SK-N-SH (cell line): ENCODE data around the gene KLHL26. TPM values are rescaled to one million over a fixed set of nuclear protein-coding genes. Genes with fewer than 3 reads are reported as not detected.
A peak's percentile ranks its signal among the peaks of the same experiment; 100 is the strongest.

ENCODE experiments used
- CTCF ChIA-PET: fragments of 300-600, 350-600 bp; formaldehyde crosslinking; extraction: SDS; loops from one replicate; lab custom pipeline; 2021; lab: Yijun Ruan, JAX
- POLR2A ChIA-PET: fragments of 350-600 bp; sonication (Branson Sonifier 250); formaldehyde crosslinking; extraction: SDS; loops from one replicate; lab custom pipeline; 2020; ENCODE audit warnings: antibody characterized with exemption, inconsistent platforms; lab: Yijun Ruan, JAX
- DNase-seq: peaks from one replicate; pipeline ENCODE4 v3.0.0; 2012
- H2AFZ ChIP-seq: fragments of 200-600 bp; sonication (generic); 2 replicates; pipeline ENCODE4 v1.8.1; 2016; ENCODE audit warnings: antibody characterized with exemption, mild to moderate bottlenecking, low read depth
- H3F3A ChIP-seq: fragments of 200-600 bp; sonication (generic); replicated peaks from 2 replicates; pipeline ENCODE3; 2016; ENCODE audit warnings: antibody characterized with exemption, mild to moderate bottlenecking; ENCODE audit not compliant: insufficient read depth
- H3K27ac ChIP-seq, 2 experiments: fragments of 200-500 bp in 1 of 2; fragments of 200-600 bp in 1 of 2; sonication (Bioruptor generic) in 1 of 2; sonication (generic), shearing (Covaris generic) in 1 of 2; 2 replicates each; pipeline versions ENCODE4 v1.5.1 to v1.6.1; 2014 to 2016; ENCODE audit warnings: low read depth in 2 of 2, inconsistent platforms in 1 of 2, low read length in 1 of 2, mild to moderate bottlenecking in 1 of 2, mixed read lengths in 1 of 2
- H3K27me3 ChIP-seq: fragments of 200-600 bp; sonication (generic), shearing (Covaris generic); 2 replicates; pipeline ENCODE4 v1.6.1; 2016; ENCODE audit warnings: mixed run types; ENCODE audit not compliant: insufficient read depth
- H3K36me3 ChIP-seq, 2 experiments: fragments of 200-500 bp in 1 of 2; fragments of 200-600 bp in 1 of 2; sonication (Bioruptor generic) in 1 of 2; sonication (generic) in 1 of 2; replicated peaks in 1 of 2; 2 replicates each; pipeline versions ENCODE3 to v1.5.1; 2014 to 2016; ENCODE audit warnings: low read length in 1 of 2, mild to moderate bottlenecking in 1 of 2; ENCODE audit not compliant: insufficient read depth in 2 of 2, control insufficient read depth in 1 of 2
- H3K4me1 ChIP-seq, 2 experiments: fragments of 200-500 bp in 1 of 2; fragments of 200-600 bp in 1 of 2; sonication (Bioruptor generic) in 1 of 2; sonication (generic), shearing (Covaris generic) in 1 of 2; 2 replicates each; pipeline versions ENCODE4 v1.5.1 to v1.6.1; 2014 to 2016; ENCODE audit warnings: low read depth in 1 of 2, low read length in 1 of 2, mixed run types in 1 of 2; ENCODE audit not compliant: insufficient read depth in 2 of 2, control insufficient read depth in 1 of 2
- H3K4me2 ChIP-seq: fragments of 200-600 bp; sonication (generic), shearing (Covaris generic); 2 replicates; pipeline ENCODE4 v1.6.1; 2017; ENCODE audit warnings: mixed run types
- H3K4me3 ChIP-seq, 2 experiments: fragments of 200-500 bp in 1 of 2; fragments of 200-600 bp in 1 of 2; sonication (Bioruptor generic) in 1 of 2; sonication (generic), shearing (Covaris generic) in 1 of 2; 2 replicates each; pipeline versions ENCODE4 v1.5.1 to v1.8.1; 2014 to 2016; ENCODE audit warnings: low read depth in 2 of 2, inconsistent platforms in 1 of 2, low read length in 1 of 2, mild to moderate bottlenecking in 1 of 2, mixed read lengths in 1 of 2, moderate library complexity in 1 of 2
- H3K79me2 ChIP-seq: fragments of 200-600 bp; sonication (generic); 2 replicates; pipeline ENCODE4 v1.8.1; 2017; ENCODE audit warnings: mild to moderate bottlenecking; ENCODE audit not compliant: insufficient read depth
- H3K9ac ChIP-seq: fragments of 200-600 bp; sonication (generic); 2 replicates; pipeline ENCODE4 v1.6.1; 2017; ENCODE audit warnings: mixed run types
- H3K9me2 ChIP-seq: fragments of 200-600 bp; sonication (generic); 2 replicates; pipeline ENCODE4 v1.6.1; 2017; ENCODE audit warnings: mixed run types
- H3K9me3 ChIP-seq: fragments of 200-600 bp; sonication (generic); 2 replicates; pipeline ENCODE4 v1.6.1; 2017; ENCODE audit warnings: mixed run types, mild to moderate bottlenecking, moderate library complexity
- H4K20me1 ChIP-seq: fragments of 200-600 bp; sonication (generic); 2 replicates; pipeline ENCODE4 v1.6.1; 2017; ENCODE audit warnings: mild to moderate bottlenecking, mixed run types; ENCODE audit not compliant: insufficient read depth
- CHD2 ChIP-seq: fragments of 150-350 bp; IDR thresholded peaks from 2 replicates; pipeline ENCODE4 v1.6.1; 2018; ENCODE audit warnings: low read length; ENCODE audit not compliant: partially characterized antibody
- FOSL2 ChIP-seq: IDR thresholded peaks from 2 replicates; pipeline ENCODE4 v1.4.0; 2012; ENCODE audit warnings: low read depth, mild to moderate bottlenecking, moderate library complexity, borderline replicate concordance
- GABPA ChIP-seq: IDR thresholded peaks from 2 replicates; pipeline ENCODE4 v1.4.0; 2012; ENCODE audit warnings: low read depth, mild to moderate bottlenecking
- IRF3 ChIP-seq: fragments of 150-350 bp; IDR thresholded peaks from 2 replicates; pipeline ENCODE4 v1.6.1; 2016; ENCODE audit warnings: mild to moderate bottlenecking, low read depth, low read length
- JUND ChIP-seq: IDR thresholded peaks from 2 replicates; pipeline ENCODE4 v1.4.0; 2012
- MXI1 ChIP-seq: IDR thresholded peaks from 2 replicates; pipeline ENCODE4 v1.6.1; 2012; ENCODE audit warnings: mild to moderate bottlenecking, low read depth, low read length, improper control_type of control experiment
- NFIC ChIP-seq: IDR thresholded peaks from 2 replicates; pipeline ENCODE4 v1.4.0; 2012; ENCODE audit warnings: borderline replicate concordance
- RAD21 ChIP-seq: IDR thresholded peaks from 2 replicates; pipeline ENCODE4 v1.6.1; 2012; ENCODE audit warnings: mild to moderate bottlenecking, low read length
- RCOR1 ChIP-seq: fragments of 150-350 bp; IDR thresholded peaks from 2 replicates; pipeline ENCODE4 v1.6.1; 2017; ENCODE audit warnings: antibody characterized with exemption, low read length
- SMC3 ChIP-seq: IDR thresholded peaks from 2 replicates; pipeline ENCODE4 v1.6.1; 2012; ENCODE audit warnings: low read depth, low read length, improper control_type of control experiment
- TCF12 ChIP-seq: IDR thresholded peaks from 2 replicates; pipeline ENCODE4 v1.4.0; 2012
- WGBS: methylation state at CpG from one replicate; pipeline ENCODE4 v1.1.6; 2017; ENCODE audit warnings: low lambda C conversion rate; 5-methylcytosine and 5-hydroxymethylcytosine counted together
- polyA plus RNA-seq, 3 experiments: library from polyadenylated mRNA; depleted of rRNA; stranded (reverse); fragments of >200 nt; gene quantifications; 2 replicates each; pipeline ENCODE4 v1.2.3, GENCODE V29; 2012
- TF ChIP-seq, protein P1 (sequence below): IDR thresholded peaks from 2 replicates; pipeline ENCODE4 v1.6.1; 2012; ENCODE audit warnings: mild to moderate bottlenecking, low read depth, low read length, moderate library complexity
- TF ChIP-seq, protein P2 (sequence below): IDR thresholded peaks from 2 replicates; pipeline ENCODE4 v1.4.0; 2012; ENCODE audit warnings: low read depth, borderline replicate concordance
- TF ChIP-seq, protein P3 (sequence below): IDR thresholded peaks from 2 replicates; pipeline ENCODE4; 2012
- TF ChIP-seq, protein P4 (sequence below): IDR thresholded peaks from 2 replicates; pipeline ENCODE4 v1.4.0; 2012; ENCODE audit warnings: low read depth

Gene KLHL26
- polyA plus RNA-seq, 1 of the 3 experiments (the other 2 are of a cell fraction): 4.6 TPM

DNA sequence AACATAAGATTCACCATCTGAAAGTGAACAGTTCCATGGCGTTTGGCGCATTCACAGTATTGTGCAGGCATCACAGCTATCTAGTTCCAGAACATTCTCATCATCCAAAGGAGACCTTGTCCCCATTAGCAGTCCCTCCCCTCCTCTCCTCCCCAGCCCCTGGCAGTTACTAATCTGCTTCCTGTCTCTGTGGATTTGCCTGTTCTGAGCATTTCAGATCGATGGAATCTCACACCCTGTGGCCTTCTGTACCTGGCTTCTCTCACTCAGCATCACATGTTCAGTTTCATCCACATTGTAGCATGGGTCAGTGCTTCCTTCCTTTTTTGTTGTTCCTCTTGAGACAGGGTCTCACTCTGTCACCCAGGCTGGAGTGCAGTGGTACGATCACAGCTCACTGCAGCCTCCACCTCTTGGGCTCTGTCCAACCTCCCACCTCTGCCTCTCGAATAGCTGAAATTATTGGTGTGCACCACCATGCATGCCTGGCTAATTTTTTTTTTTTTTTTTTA, 81.2 kb downstream of the KLHL26 start:
- no peak overlapping the region for H3K9ac ChIP-seq
- H3F3A ChIP-seq: no peaks in the 10 kb centered on the region
- H3K9me3 ChIP-seq: no peaks in the 10 kb centered on the region
- H3K4me2 ChIP-seq: no peak overlapping the region
- TF ChIP-seq CHD2: peak; percentile 23
- TF ChIP-seq, protein P1, sequence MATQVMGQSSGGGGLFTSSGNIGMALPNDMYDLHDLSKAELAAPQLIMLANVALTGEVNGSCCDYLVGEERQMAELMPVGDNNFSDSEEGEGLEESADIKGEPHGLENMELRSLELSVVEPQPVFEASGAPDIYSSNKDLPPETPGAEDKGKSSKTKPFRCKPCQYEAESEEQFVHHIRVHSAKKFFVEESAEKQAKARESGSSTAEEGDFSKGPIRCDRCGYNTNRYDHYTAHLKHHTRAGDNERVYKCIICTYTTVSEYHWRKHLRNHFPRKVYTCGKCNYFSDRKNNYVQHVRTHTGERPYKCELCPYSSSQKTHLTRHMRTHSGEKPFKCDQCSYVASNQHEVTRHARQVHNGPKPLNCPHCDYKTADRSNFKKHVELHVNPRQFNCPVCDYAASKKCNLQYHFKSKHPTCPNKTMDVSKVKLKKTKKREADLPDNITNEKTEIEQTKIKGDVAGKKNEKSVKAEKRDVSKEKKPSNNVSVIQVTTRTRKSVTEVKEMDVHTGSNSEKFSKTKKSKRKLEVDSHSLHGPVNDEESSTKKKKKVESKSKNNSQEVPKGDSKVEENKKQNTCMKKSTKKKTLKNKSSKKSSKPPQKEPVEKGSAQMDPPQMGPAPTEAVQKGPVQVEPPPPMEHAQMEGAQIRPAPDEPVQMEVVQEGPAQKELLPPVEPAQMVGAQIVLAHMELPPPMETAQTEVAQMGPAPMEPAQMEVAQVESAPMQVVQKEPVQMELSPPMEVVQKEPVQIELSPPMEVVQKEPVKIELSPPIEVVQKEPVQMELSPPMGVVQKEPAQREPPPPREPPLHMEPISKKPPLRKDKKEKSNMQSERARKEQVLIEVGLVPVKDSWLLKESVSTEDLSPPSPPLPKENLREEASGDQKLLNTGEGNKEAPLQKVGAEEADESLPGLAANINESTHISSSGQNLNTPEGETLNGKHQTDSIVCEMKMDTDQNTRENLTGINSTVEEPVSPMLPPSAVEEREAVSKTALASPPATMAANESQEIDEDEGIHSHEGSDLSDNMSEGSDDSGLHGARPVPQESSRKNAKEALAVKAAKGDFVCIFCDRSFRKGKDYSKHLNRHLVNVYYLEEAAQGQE: no peak
- no peak for TF ChIP-seq TCF12
- TF ChIP-seq JUND: no peak
- no peak for TF ChIP-seq RAD21
- no peak for TF ChIP-seq SMC3
- no peak for TF ChIP-seq FOSL2
- TF ChIP-seq GABPA: no peak
- TF ChIP-seq IRF3: no peak
- TF ChIP-seq, protein P2, sequence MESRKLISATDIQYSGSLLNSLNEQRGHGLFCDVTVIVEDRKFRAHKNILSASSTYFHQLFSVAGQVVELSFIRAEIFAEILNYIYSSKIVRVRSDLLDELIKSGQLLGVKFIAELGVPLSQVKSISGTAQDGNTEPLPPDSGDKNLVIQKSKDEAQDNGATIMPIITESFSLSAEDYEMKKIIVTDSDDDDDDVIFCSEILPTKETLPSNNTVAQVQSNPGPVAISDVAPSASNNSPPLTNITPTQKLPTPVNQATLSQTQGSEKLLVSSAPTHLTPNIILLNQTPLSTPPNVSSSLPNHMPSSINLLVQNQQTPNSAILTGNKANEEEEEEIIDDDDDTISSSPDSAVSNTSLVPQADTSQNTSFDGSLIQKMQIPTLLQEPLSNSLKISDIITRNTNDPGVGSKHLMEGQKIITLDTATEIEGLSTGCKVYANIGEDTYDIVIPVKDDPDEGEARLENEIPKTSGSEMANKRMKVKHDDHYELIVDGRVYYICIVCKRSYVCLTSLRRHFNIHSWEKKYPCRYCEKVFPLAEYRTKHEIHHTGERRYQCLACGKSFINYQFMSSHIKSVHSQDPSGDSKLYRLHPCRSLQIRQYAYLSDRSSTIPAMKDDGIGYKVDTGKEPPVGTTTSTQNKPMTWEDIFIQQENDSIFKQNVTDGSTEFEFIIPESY: no peak
- peak; percentile 53; the same call in 1 of the 2 replicates for TF ChIP-seq RCOR1
- TF ChIP-seq NFIC: no peak
- no peak for TF ChIP-seq MXI1
- TF ChIP-seq, protein P3, sequence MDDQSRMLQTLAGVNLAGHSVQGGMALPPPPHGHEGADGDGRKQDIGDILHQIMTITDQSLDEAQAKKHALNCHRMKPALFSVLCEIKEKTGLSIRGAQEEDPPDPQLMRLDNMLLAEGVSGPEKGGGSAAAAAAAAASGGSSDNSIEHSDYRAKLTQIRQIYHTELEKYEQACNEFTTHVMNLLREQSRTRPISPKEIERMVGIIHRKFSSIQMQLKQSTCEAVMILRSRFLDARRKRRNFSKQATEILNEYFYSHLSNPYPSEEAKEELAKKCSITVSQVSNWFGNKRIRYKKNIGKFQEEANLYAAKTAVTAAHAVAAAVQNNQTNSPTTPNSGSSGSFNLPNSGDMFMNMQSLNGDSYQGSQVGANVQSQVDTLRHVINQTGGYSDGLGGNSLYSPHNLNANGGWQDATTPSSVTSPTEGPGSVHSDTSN: no peak
- TF ChIP-seq, protein P4, sequence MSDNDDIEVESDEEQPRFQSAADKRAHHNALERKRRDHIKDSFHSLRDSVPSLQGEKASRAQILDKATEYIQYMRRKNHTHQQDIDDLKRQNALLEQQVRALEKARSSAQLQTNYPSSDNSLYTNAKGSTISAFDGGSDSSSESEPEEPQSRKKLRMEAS: no peak
- peak; percentile 67 for DNase-seq
- H3K9me2 ChIP-seq: no peaks in the 10 kb centered on the region
- WGBS: 80% methylated on average over 5 of the region's 5 CpGs
- H3K79me2 ChIP-seq: no peaks in the 10 kb centered on the region
- no peak overlapping the region for H3K27ac ChIP-seq
- H3K4me3 ChIP-seq: no peak overlapping the region
- 0 out of 2 replicates have a peak, but pooled peaks cover 14% of the 10 kb centered on the region for H4K20me1 ChIP-seq
- no peaks in the 10 kb centered on the region for H3K27me3 ChIP-seq
- peaks cover 0 to 3% of the 10 kb centered on the region in 2 experiments for H3K36me3 ChIP-seq
- ChIA-PET POLR2A (no interaction called here), CTCF (interaction anchor here (0.6 to 1.0 kb wide), 3 partner anchors 111 to 1205 kb away, joined by 3 read pairs; partner anchors contain the start of gene UPF1)
- peaks cover 0 to 29% of the 10 kb centered on the region in 2 experiments; a peak in 1 of 4 replicates for H3K4me1 ChIP-seq
- no peak overlapping the region for H2AFZ ChIP-seq
